Measurements from ENCODE around the gene LARP4B. TPM values are rescaled to one million over a fixed set of nuclear protein-coding genes. Genes with fewer than 3 reads are reported as not detected.

The LARP4B gene
- total and polyA plus RNA-seq, 3 donors from 2014 or later, result 54.2 to 98.6 (median 95.3) TPM

GRCh38 chr10:953836-954235 is 22.3 kb upstream of the LARP4B start:
- Histone ChIP-seq H3K36me3 (ENCODE audit: low read depth, missing control alignments) (no peaks in the 10 kb centered on the region), H3K4me3 (no peak overlapping the region), H3K27ac (no peak overlapping the region), H3K9me3 (no peaks in the 10 kb centered on the region), H3K4me1 (peaks cover 5% of the 10 kb centered on the region), H3K27me3 (no peaks in the 10 kb centered on the region)
- TF ChIP-seq CTCF (IDR thresholded peaks at IDR 0.05) (no peak), POLR2A (IDR thresholded peaks at IDR 0.05) (no peak)
- no peak for DNase-seq
- intact Hi-C loops (cut with DNase I; ENCODE audit: low total_unique reads), result no loop called here
- 55 to 67% methylated on average over 11 of the region's 11 CpGs for whole genome bisulfite sequencing, 2 donors

- Histone ChIP-seq H3K27ac (no peak overlapping the region), H3K27me3 (no peaks in the 10 kb centered on the region), H3K36me3 (ENCODE audit: low read depth, missing control alignments) (no peaks in the 10 kb centered on the region), H3K4me3 (no peak overlapping the region), H3K4me1 (no peaks in the 10 kb centered on the region), H3K9me3 (no peaks in the 10 kb centered on the region)
- no peak for DNase-seq
- TF ChIP-seq POLR2A (IDR thresholded peaks at IDR 0.05) (no peak), CTCF (IDR thresholded peaks at IDR 0.05) (no peak)
- intact Hi-C loops (cut with DNase I; ENCODE audit: low total_unique reads), result no loop called here
- 78 to 92% methylated on average over 9 of the region's 9 CpGs for whole genome bisulfite sequencing, 2 donors
Measured at GRCh38 chr10:949446-949845, 17.9 kb upstream of the LARP4B start.

- Histone ChIP-seq H3K27ac (no peak overlapping the region), H3K4me1 (no peaks in the 10 kb centered on the region), H3K9me3 (no peaks in the 10 kb centered on the region), H3K27me3 (no peaks in the 10 kb centered on the region), H3K36me3 (ENCODE audit: low read depth, missing control alignments) (no peaks in the 10 kb centered on the region), H3K4me3 (no peak overlapping the region)
- intact Hi-C loops (cut with DNase I; ENCODE audit: low total_unique reads), result no loop called here
- WGBS, 2 donors, result 90 to 91% methylated on average over 10 of the region's 10 CpGs
- TF ChIP-seq CTCF (IDR thresholded peaks at IDR 0.05), result no peak
- no peak for TF ChIP-seq POLR2A (IDR thresholded peaks at IDR 0.05)
- no peak for DNase-seq
Measured at GRCh38 chr10:948347-948746, 16.8 kb upstream of the LARP4B start.

- TF ChIP-seq POLR2A (IDR thresholded peaks at IDR 0.05) (no peak), CTCF (IDR thresholded peaks at IDR 0.05) (no peak)
- no peak for DNase-seq
- no peaks in the 10 kb centered on the region for H3K27me3 ChIP-seq
- intact Hi-C loops (cut with DNase I; ENCODE audit: low total_unique reads), result no loop called here
- no peaks in the 10 kb centered on the region for H3K4me1 ChIP-seq
- no peaks in the 10 kb centered on the region for H3K36me3 ChIP-seq (ENCODE audit: low read depth, missing control alignments)
- no peaks in the 10 kb centered on the region for H3K9me3 ChIP-seq
- WGBS, 2 donors, result 88 to 94% methylated on average over 7 to 10 of the region's 10 CpGs
- H3K27ac ChIP-seq, result no peak overlapping the region
- no peak overlapping the region for H3K4me3 ChIP-seq
Measured at GRCh38 chr10:947881-948280, 16.4 kb upstream of the LARP4B start.

GRCh38 chr10:947051-947450 is 15.5 kb upstream of the LARP4B start:
- H3K27me3 ChIP-seq, result no peaks in the 10 kb centered on the region
- no peaks in the 10 kb centered on the region for H3K9me3 ChIP-seq
- TF ChIP-seq CTCF (IDR thresholded peaks at IDR 0.05) (no peak), POLR2A (IDR thresholded peaks at IDR 0.05) (no peak)
- DNase-seq, result no peak
- H3K4me1 ChIP-seq, result no peaks in the 10 kb centered on the region
- H3K36me3 ChIP-seq (ENCODE audit: low read depth, missing control alignments), result no peaks in the 10 kb centered on the region
- H3K27ac ChIP-seq, result no peak overlapping the region
- 79 to 80% methylated on average over 9 of the region's 9 CpGs for WGBS, 2 donors
- no peak overlapping the region for H3K4me3 ChIP-seq
- intact Hi-C loops (cut with DNase I; ENCODE audit: low total_unique reads), result no loop called here

Measured in testis (tissue), 3 donors.